Motor neuron (in vitro differentiated cells): ENCODE measurements around the gene DGCR8. TPM values are rescaled to one million over a fixed set of nuclear protein-coding genes. Genes with fewer than 3 reads are reported as not detected.
A peak's percentile ranks its signal among the peaks of the same experiment; 100 is the strongest.

ENCODE experiments used
- ATAC-seq, 8 experiments: fragments of 200-7000 bp; cut with Tn5 transposase; replicated peaks in 6 of 8; 2 replicates each; pipeline ENCODE4 v1.8.0; 2021; ENCODE audit warnings: mild to moderate bottlenecking in 8 of 8, moderate library complexity in 8 of 8
- H3K27ac ChIP-seq, 2 donors: fragments of 250-450 bp; sonication (Bioruptor Pico); 2 replicates each; pipeline ENCODE4 v1.9.0; 2021; ENCODE audit warnings: antibody characterized with exemption in 2 of 2, mild to moderate bottlenecking in 2 of 2, moderate library complexity in 1 of 2
- H3K4me1 ChIP-seq, 2 donors: fragments of 250-450 bp; sonication (Bioruptor Pico); replicated peaks in 1 of 2; 2 replicates each; pipeline ENCODE4 v1.6.1; 2021; ENCODE audit warnings: antibody characterized with exemption in 2 of 2, mild to moderate bottlenecking in 2 of 2, moderate library complexity in 1 of 2
- H3K4me3 ChIP-seq, 5 donors: fragments of 250-450 bp; sonication (Bioruptor Pico); 2 replicates each; pipeline ENCODE4 v1.9.0; 2021; ENCODE audit warnings: antibody characterized with exemption in 5 of 5, mild to moderate bottlenecking in 5 of 5, moderate library complexity in 4 of 5
- WGBS, 10 experiments: fragments of 450-650 bp; shearing (Covaris generic); methylation state at CpG; one replicate each; pipeline ENCODE4 v1.0.0; 2022; 5-methylcytosine and 5-hydroxymethylcytosine counted together
- in situ Hi-C, 9 experiments: fragments of 400-800 bp; cut with MboI; loops; one replicate each; pipeline ENCODE4 v1.15.0; 2021; ENCODE audit warnings: low sequenced_read_pairs in 9 of 9, low pct_unique_long_range_greater_than_20kb in 2 of 9; ENCODE audit not compliant: unreplicated experiment in 9 of 9
- total RNA-seq, 8 experiments: library from RNA; unstranded; fragments of 300-600 nt; gene quantifications; 2 replicates each; pipeline versions ENCODE4 v1.2.3 to v1.2.4, GENCODE V29; 2022

The DGCR8 gene
- total RNA-seq, 8 experiments from 2014 or later, result 10.9 to 51.6 (median 20.2) TPM

DNA sequence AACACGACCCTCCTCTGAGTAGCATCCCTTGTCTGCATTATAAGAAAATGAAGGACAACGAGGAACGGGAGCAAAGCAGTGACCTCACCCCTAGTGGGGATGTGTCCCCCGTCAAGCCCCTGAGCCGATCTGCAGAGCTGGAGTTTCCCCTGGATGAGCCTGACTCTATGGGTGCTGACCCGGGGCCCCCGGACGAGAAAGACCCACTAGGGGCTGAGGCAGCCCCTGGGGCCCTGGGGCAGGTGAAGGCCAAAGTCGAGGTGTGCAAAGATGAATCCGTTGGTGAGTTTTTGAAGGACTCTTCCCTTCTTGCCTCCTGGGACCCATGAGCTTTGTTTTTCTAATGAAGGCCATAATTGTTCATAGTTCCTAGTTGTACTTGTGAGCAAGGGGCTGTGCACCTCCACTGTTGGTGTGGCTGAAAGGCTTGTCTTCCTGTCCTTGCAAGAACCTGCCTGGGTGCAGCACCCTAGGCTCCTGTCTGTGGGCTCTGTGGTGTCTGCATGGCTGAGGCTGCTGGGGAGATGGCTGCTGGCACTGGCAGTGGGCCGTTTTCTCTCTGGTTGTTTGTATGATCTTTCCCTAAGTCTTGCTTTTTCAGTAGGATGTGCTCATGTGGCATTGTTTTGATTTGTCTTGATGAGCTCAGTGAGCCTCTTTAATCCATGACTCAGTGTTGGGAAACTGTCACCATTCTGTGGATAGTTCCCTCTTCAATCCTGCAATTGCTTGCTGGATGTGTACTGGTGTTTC, 10.1 kb downstream of the DGCR8 start:
- Histone ChIP-seq H3K4me1 (peaks cover under 1% of the 10 kb centered on the region in 2 donors), H3K4me3 (no peak overlapping the region), H3K27ac (no peak overlapping the region)
- ATAC-seq, result peak in 1 of 8 experiments; percentile 51
- 75 to 100% (median 95%) methylated on average over 2 to 7 of the region's 11 CpGs; no CpG with 5 or more reads in 4 of the 10 experiments for WGBS, 10 experiments
- in situ Hi-C loops, result no loop called here

DNA sequence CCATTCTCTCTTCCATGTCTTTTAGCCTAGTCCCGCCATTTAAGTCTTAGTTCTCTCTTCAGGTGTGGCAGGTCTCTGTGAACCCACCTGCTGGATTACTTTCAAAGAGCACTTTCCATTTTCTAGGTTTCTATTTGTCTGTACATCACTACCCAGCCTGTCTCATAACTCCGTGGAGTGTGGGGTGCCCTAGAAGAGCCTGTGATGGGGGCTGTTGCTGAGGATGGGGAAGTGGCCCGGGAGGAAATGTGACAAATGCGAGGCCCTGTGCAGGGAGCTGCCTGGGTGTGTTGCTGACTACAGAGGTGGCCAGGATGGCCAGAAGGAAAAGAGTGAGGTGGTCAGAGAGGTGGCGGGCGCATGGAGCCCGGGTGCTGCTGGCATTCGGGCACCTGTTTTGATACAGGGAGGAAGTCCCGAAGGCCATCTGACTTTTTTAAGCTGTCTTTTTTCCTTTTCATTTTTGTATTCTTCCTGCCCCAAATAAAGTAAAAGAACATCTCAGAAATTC, 10.7 kb downstream of the DGCR8 start:
- no peak for ATAC-seq
- Histone ChIP-seq H3K4me3 (no peak overlapping the region), H3K4me1 (no peaks in the 10 kb centered on the region), H3K27ac (no peak overlapping the region)
- 80 to 100% (median 100%) methylated on average over 1 to 6 of the region's 9 CpGs; no CpG with 5 or more reads in 1 of the 10 experiments for WGBS, 10 experiments
- in situ Hi-C loops, result no loop called here

DNA sequence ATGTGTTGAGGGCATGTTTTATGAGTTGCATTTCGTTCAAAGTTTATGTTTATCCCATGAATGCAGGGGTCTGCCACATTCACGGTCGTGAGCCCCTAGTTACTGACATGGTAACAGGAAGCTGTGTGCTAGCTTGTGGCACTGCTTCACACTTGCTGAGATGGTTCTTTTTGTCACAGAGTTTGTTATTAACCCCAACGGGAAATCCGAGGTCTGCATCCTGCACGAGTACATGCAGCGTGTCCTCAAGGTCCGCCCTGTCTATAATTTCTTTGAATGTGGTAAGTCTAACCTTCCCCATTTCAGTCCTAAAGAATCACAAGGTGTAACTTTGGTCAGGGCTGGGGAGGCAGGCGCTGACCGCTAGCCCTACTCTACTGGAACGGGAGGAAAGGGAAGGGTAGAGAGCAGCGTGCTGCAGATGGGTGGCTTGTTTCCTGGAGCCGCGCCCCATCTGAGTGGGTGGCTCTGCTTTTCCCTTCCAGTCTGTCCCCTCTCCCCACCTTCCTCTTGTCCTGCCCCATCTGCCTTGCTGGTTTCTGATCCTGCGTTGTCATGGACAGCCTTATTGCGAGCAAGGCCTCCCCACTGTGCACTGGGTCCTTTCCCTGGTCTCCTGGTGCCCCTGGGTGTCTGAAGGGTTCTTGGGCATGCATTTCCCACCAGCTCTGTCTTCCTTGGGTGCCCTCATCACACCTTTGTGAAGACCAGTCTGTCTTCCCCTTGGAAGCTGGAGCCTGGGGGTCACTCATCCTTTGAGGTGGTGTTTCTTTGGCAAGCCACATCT, 11.8 kb downstream of the DGCR8 start:
- 80 to 100% (median 94%) methylated on average over 1 to 10 of the region's 16 CpGs for WGBS, 10 experiments

DNA sequence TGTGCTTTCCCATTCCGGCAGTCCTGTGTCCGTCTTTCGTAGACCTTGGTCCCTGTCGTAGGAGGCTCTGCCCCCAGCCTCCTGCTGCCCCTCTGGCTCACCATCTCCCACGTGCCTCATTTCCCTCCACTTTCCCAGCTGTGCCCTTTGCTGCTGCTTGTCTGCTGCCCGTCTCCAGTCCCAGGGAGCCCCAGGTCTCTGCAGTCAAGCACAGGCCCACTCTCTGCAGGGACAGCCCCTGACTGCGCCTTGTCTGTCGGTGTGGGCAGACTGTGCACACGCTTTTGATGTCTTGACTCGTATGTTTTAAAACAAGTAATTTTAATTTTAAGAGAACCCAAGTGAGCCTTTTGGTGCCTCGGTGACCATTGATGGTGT, 12.4 kb downstream of the DGCR8 start:
- WGBS, 10 experiments, result 80 to 100% (median 96%) methylated on average over 1 to 7 of the region's 11 CpGs; no CpG with 5 or more reads in 3 of the 10 experiments
- in situ Hi-C loops, result no loop called here
- Histone ChIP-seq H3K27ac (peak overlapping the region in 1 of 2 donors; percentile 17), H3K4me3 (no peak overlapping the region), H3K4me1 (no peaks in the 10 kb centered on the region)
- ATAC-seq, result no peak

More for the DNA sequence above, 11.8 kb downstream of the DGCR8 start:
- Histone ChIP-seq H3K4me3 (no peak overlapping the region), H3K27ac (no peak overlapping the region), H3K4me1 (no peaks in the 10 kb centered on the region)
- ATAC-seq, result no peak
- in situ Hi-C loops, result no loop called here

DNA sequence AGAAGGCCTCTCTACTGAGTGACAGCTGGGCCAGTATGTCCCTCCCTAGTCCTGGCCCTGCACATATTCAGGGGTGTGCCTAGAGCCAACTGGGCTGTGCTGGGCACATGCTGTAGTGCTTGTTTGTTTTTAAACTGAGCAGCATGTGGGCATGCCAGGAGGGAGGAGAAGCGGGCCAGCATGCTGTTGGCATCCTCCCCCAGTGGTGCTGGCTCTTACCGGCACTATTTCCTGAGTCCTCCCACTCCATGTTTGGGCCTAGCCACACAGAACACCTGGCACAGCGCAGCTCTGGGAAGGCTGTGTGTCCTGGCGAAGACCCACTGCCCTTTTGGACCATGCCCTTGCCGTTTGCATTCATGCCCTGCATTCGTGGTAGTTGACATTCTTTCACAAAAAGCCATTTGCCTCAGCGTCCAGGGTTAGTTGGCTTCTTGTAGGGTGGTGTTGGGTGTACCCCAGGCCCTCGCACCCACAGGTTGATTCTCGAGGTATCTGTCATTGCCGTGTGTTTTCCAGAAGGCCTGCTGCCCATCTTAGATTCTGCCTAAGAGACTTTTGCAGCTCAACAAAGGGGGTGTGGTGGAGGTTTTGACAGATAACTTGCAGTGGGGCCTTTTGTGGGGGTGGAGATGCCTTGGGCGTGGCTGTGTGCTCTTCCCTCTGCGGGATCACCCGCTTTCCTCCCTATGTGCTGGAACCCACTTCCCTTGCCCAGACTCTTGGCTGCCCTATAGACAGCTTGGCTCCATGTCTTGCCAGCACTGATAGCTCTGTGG, 13.6 kb downstream of the DGCR8 start:
- peak in 4 of 8 experiments; percentile 10 to 92 (median 72) for ATAC-seq
- Histone ChIP-seq H3K4me3 (no peak overlapping the region), H3K27ac (no peak overlapping the region), H3K4me1 (no peaks in the 10 kb centered on the region)
- in situ Hi-C loops, result no loop called here
- WGBS, 10 experiments, result 84 to 100% (median 97%) methylated on average over 1 to 6 of the region's 13 CpGs; no CpG with 5 or more reads in 1 of the 10 experiments

DNA sequence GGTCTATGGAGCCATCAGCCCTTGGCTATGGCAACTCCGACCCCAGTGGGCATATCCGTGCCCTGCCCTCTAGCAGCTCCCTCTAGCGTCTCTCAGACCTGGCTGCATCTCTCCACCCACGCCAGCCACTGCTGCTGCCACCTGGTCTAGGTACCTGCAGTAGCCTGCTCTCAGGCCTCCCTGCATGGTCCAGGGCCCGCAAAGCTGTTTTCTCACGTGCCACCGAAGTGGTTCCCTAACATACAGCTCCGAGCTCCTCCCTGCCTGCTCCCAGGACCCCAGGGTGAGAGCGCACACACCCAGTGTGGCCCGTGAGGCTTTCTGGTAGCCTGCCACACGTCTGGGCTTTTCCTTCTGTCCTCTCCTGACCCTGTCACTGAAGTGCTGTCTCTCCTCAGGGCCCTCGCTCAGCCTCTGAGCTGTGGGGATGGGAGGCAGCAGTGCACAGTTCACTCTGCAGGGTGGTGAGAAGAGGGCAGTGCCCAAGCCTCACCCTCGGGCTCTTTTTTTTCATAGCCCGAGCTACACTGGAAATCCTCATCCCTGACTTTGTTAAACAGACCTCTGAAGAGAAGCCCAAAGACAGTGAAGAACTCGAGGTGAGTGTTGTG, 14.3 kb downstream of the DGCR8 start:
- no peak overlapping the region for H3K4me3 ChIP-seq
- 88 to 100% (median 100%) methylated on average over 1 to 7 of the region's 15 CpGs; no CpG with 5 or more reads in 3 of the 10 experiments for WGBS, 10 experiments
- H3K27ac ChIP-seq, result no peak overlapping the region
- no peaks in the 10 kb centered on the region for H3K4me1 ChIP-seq
- ATAC-seq, result peak in 1 of 8 experiments; percentile 5
- in situ Hi-C loops, result no loop called here

DNA sequence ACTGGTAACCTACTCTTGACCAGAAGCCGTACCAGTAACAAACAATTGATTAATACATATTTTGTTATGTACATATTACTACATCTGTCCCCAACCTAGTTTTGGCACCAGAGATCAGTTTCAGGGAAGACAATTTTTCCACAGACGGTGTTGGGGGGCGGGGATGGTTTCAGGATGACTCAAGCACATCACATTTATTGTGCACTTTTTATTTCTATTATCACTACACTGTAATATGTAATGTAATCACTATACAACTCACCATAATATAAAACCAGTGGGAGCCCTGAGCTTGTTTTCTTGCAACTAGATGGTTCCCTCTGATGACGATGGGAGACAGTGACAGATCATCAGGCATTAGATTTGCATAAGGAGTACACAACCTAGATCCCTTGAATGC, 15.5 kb downstream of the DGCR8 start:
- WGBS, 10 experiments, result 94 to 100% (median 100%) methylated on average over 1 to 4 of the region's 4 CpGs; no CpG with 5 or more reads in 2 of the 10 experiments
- H3K4me3 ChIP-seq, result no peak overlapping the region
- H3K4me1 ChIP-seq, result no peaks in the 10 kb centered on the region
- H3K27ac ChIP-seq, result no peak overlapping the region
- in situ Hi-C loops, result no loop called here
- no peak for ATAC-seq

DNA sequence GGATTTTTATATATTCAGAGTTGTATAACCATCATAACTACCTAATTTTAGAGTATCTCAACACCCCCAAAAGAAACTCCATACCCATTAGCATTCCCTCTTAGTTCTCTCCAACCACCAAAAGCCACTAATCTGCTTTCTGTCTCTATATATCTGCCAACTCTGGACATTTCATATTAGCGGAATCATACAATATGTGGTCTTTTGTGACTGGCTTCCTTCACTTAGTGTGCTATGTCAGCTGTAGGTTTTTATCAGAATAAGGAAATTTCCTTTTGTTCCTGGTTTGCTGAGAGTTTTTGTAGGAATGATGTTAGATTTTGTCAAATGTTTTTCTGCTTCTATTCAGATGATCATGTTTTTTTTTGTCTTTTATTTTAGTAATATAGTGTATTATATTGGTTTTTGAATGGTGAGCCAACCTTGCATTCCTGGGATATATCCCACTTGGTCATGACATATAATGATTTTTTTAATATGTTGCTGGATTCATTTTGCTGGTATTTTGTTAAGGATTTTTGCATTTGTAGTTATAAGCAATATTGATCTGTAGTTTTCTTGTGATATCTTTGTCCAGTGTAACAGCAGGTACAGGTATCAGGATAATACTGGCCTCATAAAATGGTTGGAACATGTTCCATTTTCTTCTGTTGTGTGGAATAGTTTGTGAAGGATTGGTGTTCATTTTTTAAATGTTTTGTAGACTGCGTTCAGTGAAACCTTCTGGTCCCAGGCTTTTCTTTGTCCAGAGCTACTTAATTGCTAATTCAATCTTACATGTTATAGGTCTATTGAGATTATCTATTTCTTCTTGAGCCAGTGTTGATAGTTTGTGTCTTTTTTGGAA, 16.8 kb downstream of the DGCR8 start:
- no peak for ATAC-seq
- WGBS, 10 experiments, result 83 to 100% (median 100%) methylated on average over 1 to 2 of the region's 2 CpGs; no CpG with 5 or more reads in 1 of the 10 experiments
- no peak overlapping the region for H3K4me3 ChIP-seq
- no peak overlapping the region for H3K27ac ChIP-seq
- H3K4me1 ChIP-seq, result no peaks in the 10 kb centered on the region
- in situ Hi-C loops, result no loop called here

DNA sequence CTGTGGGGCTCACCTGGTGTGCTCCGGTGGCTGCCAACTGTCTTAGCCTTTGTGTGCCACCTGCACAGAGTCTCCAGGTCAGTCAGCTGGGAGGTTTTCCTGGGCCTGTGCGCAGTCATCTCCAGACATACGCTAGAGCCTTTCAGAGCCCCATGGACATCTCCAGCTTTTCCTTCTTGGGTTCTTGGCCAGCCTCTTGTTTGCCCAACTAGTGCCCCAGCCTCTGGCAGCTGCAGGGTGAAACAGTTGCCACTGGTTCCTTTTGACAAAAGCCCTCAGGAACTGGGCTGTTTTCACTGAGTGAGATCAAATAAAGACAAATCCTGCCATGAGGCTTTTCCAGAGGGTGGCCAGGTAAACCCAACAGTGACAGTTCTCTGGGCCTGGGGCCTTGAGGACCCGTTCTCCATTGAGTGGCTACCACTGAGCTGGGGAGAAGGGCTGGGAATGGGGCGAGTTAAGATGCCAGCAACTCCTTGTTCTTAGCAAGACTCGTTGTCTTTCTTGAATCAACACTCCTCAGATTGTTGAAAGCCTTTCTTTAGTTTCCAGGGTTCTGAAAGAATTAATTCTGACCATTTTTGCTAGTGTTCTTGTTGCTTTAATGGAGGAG, 19.2 kb downstream of the DGCR8 start:
- no peak overlapping the region for H3K4me3 ChIP-seq
- no peaks in the 10 kb centered on the region for H3K4me1 ChIP-seq
- ATAC-seq, result no peak
- WGBS, 10 experiments, result 93 to 100% (median 100%) methylated on average over 1 to 4 of the region's 6 CpGs; no CpG with 5 or more reads in 3 of the 10 experiments
- in situ Hi-C loops, result no loop called here
- H3K27ac ChIP-seq, result no peak overlapping the region

DNA sequence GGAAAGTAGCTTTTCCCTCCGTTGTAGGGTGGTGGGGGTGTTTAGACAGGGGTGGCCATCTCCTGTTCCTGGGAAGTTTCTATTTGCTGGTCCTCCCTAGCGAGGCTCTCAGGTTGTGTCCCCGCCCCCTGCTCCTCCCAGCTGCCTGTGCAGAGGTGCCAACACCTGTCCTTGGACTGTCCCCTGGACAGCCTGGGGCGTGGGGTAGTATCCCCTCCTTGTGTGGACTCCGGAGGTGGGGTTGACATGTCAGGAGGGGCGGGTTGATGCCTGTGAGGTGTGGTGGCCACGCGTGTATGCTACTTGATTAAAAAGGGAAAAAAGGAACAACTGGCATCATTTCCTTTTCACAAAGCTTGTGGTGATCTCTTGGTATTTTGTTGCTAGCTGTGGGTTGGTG, 21.6 kb downstream of the DGCR8 start:
- in situ Hi-C loops, result no loop called here
- ATAC-seq, result no peak
- Histone ChIP-seq H3K4me3 (no peak overlapping the region), H3K4me1 (no peaks in the 10 kb centered on the region), H3K27ac (peak overlapping the region in 1 of 2 donors; percentile 16)
- WGBS, 10 experiments, result 70 to 100% (median 96%) methylated on average over 1 to 8 of the region's 8 CpGs; no CpG with 5 or more reads in 4 of the 10 experiments

DNA sequence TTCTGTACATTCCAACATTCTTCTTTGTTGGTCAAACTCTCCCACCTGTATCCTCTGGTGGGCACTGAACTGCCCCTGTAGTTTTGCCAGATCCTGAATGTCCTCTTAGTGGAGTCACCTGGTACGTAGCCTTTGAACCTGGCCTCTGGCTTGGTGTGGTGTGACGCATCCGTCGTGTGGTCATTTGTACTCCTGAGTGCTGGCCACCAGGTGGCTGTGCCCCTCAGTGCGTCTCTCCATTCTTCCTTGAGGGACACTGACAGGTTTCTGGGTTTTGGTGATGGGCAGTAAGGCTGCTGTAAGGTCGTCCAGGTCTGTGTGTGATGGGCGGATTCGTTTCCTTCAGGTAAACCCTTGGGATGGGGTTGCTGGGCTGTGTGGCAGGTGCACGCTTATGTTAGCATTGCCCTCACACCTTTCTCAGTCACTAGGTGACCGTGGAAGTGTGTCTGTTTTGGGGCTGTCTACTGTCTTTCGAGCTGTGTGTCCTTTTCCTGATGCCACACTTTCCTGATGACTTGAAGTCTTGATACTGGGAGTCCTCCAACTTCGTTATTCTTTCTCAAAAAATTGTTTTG, 22.3 kb downstream of the DGCR8 start:
- WGBS, 10 experiments, result 59 to 100% (median 86%) methylated on average over 1 to 9 of the region's 12 CpGs; no CpG with 5 or more reads in 2 of the 10 experiments
- no peak overlapping the region for H3K4me3 ChIP-seq
- H3K4me1 ChIP-seq, result no peaks in the 10 kb centered on the region
- no peak for ATAC-seq
- H3K27ac ChIP-seq, result peak overlapping the region in 1 of 2 donors; percentile 16
- in situ Hi-C loops, result no loop called here
